Effector memory CD4-positive, alpha-beta T cell (primary cell): ENCODE results near the gene MTA3.

ENCODE experiments used
- DNase-seq, 3 donors: peaks; one replicate each; pipeline ENCODE4 v3.0.0-alpha.2; 2020
- H3K27ac ChIP-seq: 2 replicates; pipeline ENCODE4 v1.7.0; 2013; ENCODE audit warnings: mild to moderate bottlenecking, low read length, moderate library complexity; ENCODE audit not compliant: insufficient read depth, poor library complexity, severe bottlenecking
- H3K27me3 ChIP-seq: replicated peaks from 2 replicates; pipeline ENCODE4 v1.7.0; 2013; ENCODE audit warnings: mild to moderate bottlenecking, low read length; ENCODE audit not compliant: insufficient read depth, control insufficient read depth, poor library complexity, severe bottlenecking
- H3K36me3 ChIP-seq: 2 replicates; pipeline ENCODE4 v1.7.0; 2013; ENCODE audit warnings: mild to moderate bottlenecking, low read length, moderate library complexity; ENCODE audit not compliant: control insufficient read depth, insufficient read depth
- H3K4me1 ChIP-seq: 2 replicates; pipeline ENCODE4 v1.7.0; 2013; ENCODE audit warnings: low read length, mild to moderate bottlenecking; ENCODE audit not compliant: control insufficient read depth, insufficient read depth, poor library complexity, severe bottlenecking
- H3K4me3 ChIP-seq: 2 replicates; pipeline ENCODE4 v1.7.0; 2013; ENCODE audit warnings: low read length, low read depth, mild to moderate bottlenecking; ENCODE audit not compliant: insufficient read depth, poor library complexity, severe bottlenecking
- H3K9me3 ChIP-seq: 2 replicates; pipeline ENCODE4 v1.7.0; 2013; ENCODE audit warnings: mild to moderate bottlenecking, low read length, moderate library complexity; ENCODE audit not compliant: control insufficient read depth

MTA3 gene

DNA sequence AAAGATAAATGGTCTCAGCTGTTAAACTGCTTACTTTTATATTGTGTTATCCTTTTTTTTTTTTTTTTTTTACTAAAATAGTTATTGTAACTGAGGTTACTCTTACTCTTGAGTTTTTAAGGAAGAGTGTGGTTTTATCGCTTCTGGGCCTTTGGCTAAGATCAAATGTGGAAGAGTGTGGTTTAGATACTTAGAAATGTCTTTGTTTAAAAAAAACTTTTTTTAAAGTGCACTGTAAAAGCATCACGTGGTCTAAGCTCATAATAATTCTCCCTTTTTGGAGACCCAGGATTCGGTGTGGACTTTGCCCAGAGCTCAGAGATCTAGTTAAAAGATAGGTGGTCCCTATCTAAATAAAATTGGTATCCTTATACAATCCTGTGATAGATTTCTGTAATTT, 207.4 kb downstream of the MTA3 start:
- DNase-seq, result no peak

DNA sequence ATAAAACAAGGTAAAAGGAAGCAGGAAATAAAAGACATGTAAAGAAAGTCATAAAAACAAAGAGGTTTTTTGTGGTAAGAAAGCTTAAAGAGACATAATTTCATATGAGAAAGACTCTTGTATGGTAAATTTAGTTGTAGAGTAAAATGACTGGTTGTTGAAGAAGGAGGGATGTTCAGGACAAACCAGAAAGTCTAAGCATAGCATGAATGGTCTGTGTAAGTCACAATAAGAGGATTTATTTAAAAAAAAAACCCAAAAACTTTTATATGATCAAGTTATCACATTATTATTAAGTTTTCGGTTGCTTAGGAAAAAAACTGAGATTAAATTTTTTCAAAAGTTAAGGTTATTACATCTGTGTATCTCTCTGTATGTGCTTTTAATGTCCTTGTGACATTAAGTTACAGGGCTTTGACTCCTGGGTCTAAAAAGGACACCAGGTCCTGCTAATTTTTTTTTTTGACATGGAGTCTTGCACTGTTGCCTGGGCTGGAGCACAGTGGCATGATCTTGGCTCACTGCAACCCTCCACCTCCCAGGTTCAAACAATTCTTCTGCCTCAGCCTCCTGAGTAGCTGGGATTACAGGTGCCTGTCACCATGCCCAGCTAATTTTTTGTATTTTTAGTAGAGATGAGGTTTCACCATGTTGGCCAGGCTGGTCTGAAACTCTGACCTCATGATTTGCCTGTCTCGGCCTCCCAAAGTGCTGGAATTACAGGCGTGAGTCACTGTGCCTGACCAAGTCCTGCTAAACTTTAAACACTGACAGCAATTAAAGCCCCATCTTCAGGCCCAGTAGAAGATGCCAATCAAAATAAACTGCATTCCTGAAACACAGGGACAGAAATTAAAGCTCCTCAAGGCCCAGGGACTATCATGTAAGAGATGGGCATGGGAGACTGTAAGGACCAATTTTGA, 209.7 kb downstream of the MTA3 start:
- H3K9me3 ChIP-seq, result no peaks in the 10 kb centered on the region
- no peak overlapping the region for H3K4me3 ChIP-seq
- H3K27me3 ChIP-seq, result no peaks in the 10 kb centered on the region
- no peak for DNase-seq
- H3K4me1 ChIP-seq, result no peaks in the 10 kb centered on the region
- no peak overlapping the region for H3K27ac ChIP-seq
- H3K36me3 ChIP-seq, result no peaks in the 10 kb centered on the region

More for the DNA sequence above, 207.4 kb downstream of the MTA3 start:
- no peaks in the 10 kb centered on the region for H3K9me3 ChIP-seq
- no peak overlapping the region for H3K4me3 ChIP-seq
- H3K36me3 ChIP-seq, result no peaks in the 10 kb centered on the region
- no peaks in the 10 kb centered on the region for H3K27me3 ChIP-seq
- no peak overlapping the region for H3K27ac ChIP-seq
- H3K4me1 ChIP-seq, result no peaks in the 10 kb centered on the region

DNA sequence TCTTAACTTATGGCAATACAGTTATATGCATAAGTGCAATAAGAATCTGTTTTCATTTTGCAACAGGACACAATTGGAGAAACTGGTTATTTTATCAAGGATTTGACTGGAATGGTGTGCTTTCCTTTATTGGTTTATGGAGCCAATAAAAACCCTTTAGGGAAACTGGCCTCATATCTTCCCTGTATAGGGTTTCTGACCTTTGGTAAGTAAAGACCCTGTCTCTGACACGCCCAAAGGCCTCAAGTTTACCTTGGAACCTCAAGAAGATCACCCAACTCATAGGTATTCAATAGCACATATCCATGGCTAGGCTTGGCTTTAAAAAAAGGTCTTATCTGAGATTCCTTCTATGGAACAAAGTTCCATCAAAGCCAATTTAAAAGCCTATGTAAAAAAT, 212.7 kb downstream of the MTA3 start:
- Histone ChIP-seq H3K4me3 (no peak overlapping the region), H3K27me3 (no peaks in the 10 kb centered on the region), H3K4me1 (no peaks in the 10 kb centered on the region), H3K36me3 (no peaks in the 10 kb centered on the region), H3K9me3 (no peaks in the 10 kb centered on the region), H3K27ac (no peak overlapping the region)
- no peak for DNase-seq

DNA sequence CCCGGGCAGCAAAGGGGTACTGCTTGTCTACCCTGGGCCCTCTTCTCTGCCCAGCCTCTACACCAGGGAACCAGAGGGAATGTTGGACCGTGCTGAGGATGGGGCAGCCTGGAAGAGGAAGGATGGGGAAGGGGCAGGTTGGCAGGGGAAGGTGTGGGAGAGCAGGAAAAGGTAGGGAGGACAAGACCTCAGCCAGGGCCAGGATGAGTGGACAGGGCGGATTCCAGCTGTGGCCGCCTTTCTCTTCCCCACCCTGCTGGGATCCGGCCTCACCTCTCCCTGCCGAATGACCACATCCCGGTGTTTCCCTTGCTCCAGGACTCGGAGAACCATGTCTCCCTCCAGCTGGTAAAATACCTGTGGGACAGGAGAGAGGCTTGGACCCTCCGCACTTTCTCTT, 215.1 kb downstream of the MTA3 start:
- Histone ChIP-seq H3K27ac (no peak overlapping the region), H3K4me3 (no peak overlapping the region), H3K36me3 (no peaks in the 10 kb centered on the region), H3K9me3 (no peaks in the 10 kb centered on the region), H3K4me1 (no peaks in the 10 kb centered on the region), H3K27me3 (no peaks in the 10 kb centered on the region)
- no peak for DNase-seq

DNA sequence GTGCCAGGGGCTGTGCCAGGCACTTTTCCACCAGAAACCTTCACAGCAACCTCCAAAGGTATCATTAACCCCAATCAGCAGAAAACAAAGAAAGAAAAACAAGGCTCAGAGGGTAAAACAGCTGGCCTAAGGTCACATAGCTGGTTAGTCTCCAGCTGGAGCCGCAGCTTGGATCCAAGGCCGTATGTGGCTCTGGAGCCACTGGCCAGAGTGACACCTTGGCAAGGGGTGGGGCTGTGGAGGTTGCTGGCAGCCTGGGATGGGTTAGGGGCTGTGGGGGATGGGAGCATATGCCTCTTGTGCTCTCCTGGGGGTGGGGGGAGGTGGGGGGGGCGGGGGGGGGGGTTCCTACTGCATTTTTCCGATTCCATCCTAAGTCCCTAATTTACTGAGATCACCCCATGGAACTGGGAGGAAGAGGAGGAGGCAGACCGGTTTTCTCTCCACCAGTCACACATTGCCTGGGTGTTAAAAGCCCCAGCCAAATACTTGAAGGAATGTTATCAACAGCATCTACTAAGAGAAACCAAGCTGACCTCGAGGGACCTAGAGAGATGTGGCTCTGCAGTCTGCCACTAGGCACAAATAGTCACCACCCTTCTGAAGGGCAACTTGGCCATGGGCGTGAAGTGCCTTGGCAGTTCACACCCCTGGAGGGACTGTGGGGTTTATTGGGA, 215.9 kb downstream of the MTA3 start:
- no peaks in the 10 kb centered on the region for H3K4me1 ChIP-seq
- no peaks in the 10 kb centered on the region for H3K27me3 ChIP-seq
- H3K36me3 ChIP-seq, result no peaks in the 10 kb centered on the region
- no peak overlapping the region for H3K4me3 ChIP-seq
- H3K27ac ChIP-seq, result no peak overlapping the region
- no peaks in the 10 kb centered on the region for H3K9me3 ChIP-seq
- no peak for DNase-seq

DNA sequence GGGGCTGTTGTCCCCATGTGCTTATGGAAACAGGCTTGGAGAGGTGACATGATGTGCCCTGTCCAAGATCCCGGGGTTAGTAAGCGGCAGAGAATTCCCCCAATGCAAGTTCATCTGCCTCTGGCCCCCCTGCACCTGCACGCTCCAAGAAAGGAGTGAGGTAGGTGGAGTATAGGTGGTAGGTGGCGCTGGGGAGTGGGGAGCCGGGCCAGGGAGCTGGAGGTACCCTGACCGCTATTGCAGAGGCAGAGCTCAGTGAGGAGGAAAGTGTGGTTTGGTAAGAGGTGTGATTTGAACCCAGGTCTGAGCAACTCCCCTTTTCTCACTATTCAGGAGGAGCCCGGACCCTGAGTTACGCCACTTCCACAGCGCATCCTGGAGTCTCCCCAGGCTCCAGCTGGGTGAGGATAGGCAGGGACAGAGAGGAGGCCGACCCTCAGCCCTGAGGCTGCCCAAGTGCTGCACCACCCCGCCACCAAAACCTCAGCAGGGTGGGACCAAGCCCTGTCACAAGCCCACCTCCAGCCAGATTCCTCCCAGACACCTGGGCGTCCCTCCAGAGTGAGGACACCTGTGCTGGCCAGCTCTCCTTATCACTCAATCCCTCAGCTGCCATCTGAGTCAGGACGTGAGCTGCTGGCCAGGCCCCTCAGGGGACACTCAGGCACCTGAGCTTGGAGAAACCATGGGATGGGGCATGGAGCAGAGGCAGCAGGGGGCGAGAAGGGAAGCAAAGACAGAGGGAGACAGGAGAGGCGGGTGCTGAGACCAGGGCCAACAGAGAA, 218.3 kb downstream of the MTA3 start:
- no peaks in the 10 kb centered on the region for H3K4me1 ChIP-seq
- H3K27me3 ChIP-seq, result no peaks in the 10 kb centered on the region
- H3K27ac ChIP-seq, result no peak overlapping the region
- no peaks in the 10 kb centered on the region for H3K9me3 ChIP-seq
- H3K36me3 ChIP-seq, result no peaks in the 10 kb centered on the region
- no peak for DNase-seq
- H3K4me3 ChIP-seq, result no peak overlapping the region

DNA sequence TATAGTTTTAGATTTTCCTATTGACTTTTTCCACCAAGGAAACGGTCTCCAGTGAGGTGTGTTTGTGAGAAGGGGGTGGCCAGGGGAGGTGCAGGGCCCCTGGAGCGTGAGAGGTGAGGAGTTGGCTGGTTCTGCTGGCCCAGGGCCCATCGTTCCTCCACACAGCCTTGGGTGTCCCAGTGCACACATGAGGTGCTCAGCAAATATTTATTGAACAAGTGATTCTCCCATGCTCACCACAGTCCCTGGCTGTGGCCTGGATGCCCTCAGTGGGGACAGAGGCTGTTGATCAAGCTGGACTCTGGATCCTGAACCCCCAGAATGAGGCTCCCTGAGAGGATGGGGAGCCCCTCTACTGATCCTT, 219.0 kb downstream of the MTA3 start:
- no peak for DNase-seq
- H3K27me3 ChIP-seq, result peaks cover under 1% of the 10 kb centered on the region
- no peaks in the 10 kb centered on the region for H3K9me3 ChIP-seq

DNA sequence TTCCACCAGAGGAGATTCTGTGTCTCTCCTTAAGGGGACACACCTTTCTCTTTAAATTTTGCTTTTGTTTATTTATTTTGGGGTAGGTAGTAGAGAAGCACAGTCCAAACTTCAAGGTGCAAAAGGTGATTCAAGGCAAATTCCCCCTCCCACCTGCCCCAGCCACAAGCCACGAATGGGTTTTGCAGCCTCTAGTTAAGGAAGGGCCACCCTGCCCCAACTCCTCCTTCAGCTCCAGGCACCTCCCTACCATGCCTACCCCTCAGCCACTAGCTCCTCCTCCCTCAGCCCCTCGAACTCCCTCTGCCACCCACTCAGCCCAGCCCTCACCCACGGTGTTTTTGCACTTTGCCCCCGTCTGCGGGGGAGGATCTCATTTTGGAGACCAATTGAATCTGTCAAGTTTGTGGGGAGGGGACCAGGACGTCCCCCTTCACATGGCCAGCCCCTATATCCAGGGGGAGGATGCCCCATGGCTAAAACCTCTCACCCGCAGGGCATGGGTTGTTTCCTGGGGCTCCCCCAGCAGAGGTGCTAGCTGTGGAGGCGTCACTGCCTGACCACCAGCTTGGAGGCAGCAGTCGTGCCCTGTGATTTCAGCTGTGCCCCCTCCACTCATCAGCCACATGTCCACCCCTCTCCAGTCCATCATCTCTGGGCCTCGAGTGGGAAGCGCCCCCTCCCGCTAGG, 219.5 kb downstream of the MTA3 start:
- DNase-seq, result no peak
- Histone ChIP-seq H3K4me3 (no peak overlapping the region), H3K27me3 (peaks cover 5% of the 10 kb centered on the region), H3K9me3 (no peaks in the 10 kb centered on the region), H3K27ac (no peak overlapping the region), H3K4me1 (peaks cover 10% of the 10 kb centered on the region), H3K36me3 (no peaks in the 10 kb centered on the region)

More for the DNA sequence above, 219.0 kb downstream of the MTA3 start:
- Histone ChIP-seq H3K36me3 (no peaks in the 10 kb centered on the region), H3K27ac (no peak overlapping the region), H3K4me3 (no peak overlapping the region), H3K4me1 (peaks cover 6% of the 10 kb centered on the region)

DNA sequence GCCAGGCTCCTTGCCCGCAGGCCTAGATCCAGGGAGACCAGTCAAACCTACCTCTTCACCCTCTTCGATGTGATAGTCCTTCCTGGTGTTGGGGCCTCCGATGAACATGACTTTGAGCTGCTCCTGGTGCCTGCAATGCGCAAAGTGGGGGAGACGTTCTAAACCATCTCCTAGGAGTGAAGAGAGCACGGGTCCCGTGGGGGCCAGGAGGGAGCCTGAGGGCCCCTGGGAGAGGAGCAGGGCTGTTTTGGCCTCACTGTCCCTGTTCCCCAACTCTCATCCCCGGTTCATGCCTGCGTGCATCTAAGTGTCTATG, 220.0 kb downstream of the MTA3 start:
- DNase-seq, result no peak
- Histone ChIP-seq H3K4me1 (peaks cover 13% of the 10 kb centered on the region), H3K9me3 (no peaks in the 10 kb centered on the region), H3K27me3 (peaks cover 9% of the 10 kb centered on the region), H3K27ac (no peak overlapping the region), H3K4me3 (no peak overlapping the region), H3K36me3 (no peaks in the 10 kb centered on the region)
